ENCODE measurements around the gene SLC22A23.
A peak's percentile ranks its signal among the peaks of the same experiment; 100 is the strongest.

GRCh38 chr6:3228046-3228671, 228.7 kb downstream of the SLC22A23 start:
- TF ChIP-seq EZH2 (IDR thresholded peaks at IDR 0.05; ENCODE audit: borderline replicate concordance, low read length) (peak; percentile 50), CTCF (conservative IDR thresholded peaks at IDR 0.05 in 1 of 2, IDR thresholded peaks at IDR 0.05 in 1 of 2; ENCODE audit: extremely low read depth in 1 of 2, insufficient read depth in 1 of 2, low read depth in 1 of 2, low read length in 2 of 2) (no peak)

Data from mammary epithelial cell (primary cell).